HepG2 (cell line): Measurements from ENCODE around the gene MLYCD. TPM values are rescaled to one million over a fixed set of nuclear protein-coding genes. Genes with fewer than 3 reads are reported as not detected.
A peak's percentile ranks its signal among the peaks of the same experiment; 100 is the strongest.

Experiments used
- AKAP8 ChIP-seq: sonication (generic); formaldehyde crosslinking; IDR thresholded peaks from 2 replicates; pipeline ENCODE4 v1.5.1; 2020; ENCODE audit warnings: mild to moderate bottlenecking, missing genetic modification reagents
- E2F5 ChIP-seq: sonication (generic); formaldehyde crosslinking; conservative IDR thresholded peaks from 2 replicates; pipeline ENCODE4 v1.4.0; 2020; ENCODE audit warnings: missing genetic modification reagents
- ETV5 ChIP-seq: IDR thresholded peaks from 2 replicates; pipeline ENCODE4 v1.6.1; 2018; ENCODE audit warnings: missing biosample characterization, missing genetic modification reagents, inconsistent platforms, borderline replicate concordance
- ETV6 ChIP-seq: sonication (generic); formaldehyde crosslinking; conservative IDR thresholded peaks from 2 replicates; pipeline ENCODE4 v1.4.0; 2020; ENCODE audit warnings: missing genetic modification reagents
- FOSL2 ChIP-seq: sonication (generic); formaldehyde crosslinking; IDR thresholded peaks from 2 replicates; pipeline ENCODE4 v1.4.0; 2020; ENCODE audit warnings: missing genetic modification reagents
- FOXA1 ChIP-seq, 2 experiments: fragments of 450-650 bp in 1 of 2; sonication (generic) in 1 of 2; formaldehyde crosslinking in 1 of 2; IDR thresholded peaks; 2 replicates each; pipeline versions ENCODE4 v1.4.0 to v1.6.1; 2016 to 2020; ENCODE audit warnings: missing genetic modification reagents in 1 of 2
- HMGXB4 ChIP-seq, 2 experiments: sonication (generic) in 1 of 2; formaldehyde crosslinking in 1 of 2; IDR thresholded peaks; 2 replicates each; pipeline versions ENCODE4 v1.4.0 to v1.6.1; 2018 to 2020; ENCODE audit warnings: missing genetic modification reagents in 2 of 2, borderline replicate concordance in 1 of 2, low read depth in 1 of 2, mild to moderate bottlenecking in 1 of 2, missing biosample characterization in 1 of 2
- IKZF4 ChIP-seq: sonication (generic); formaldehyde crosslinking; IDR thresholded peaks from 2 replicates; pipeline ENCODE4 v1.5.1; 2020; ENCODE audit warnings: borderline replicate concordance, mild to moderate bottlenecking, low read depth, missing genetic modification reagents; ENCODE audit errors: not compliant biosample characterization
- MXD4 ChIP-seq: IDR thresholded peaks from 2 replicates; pipeline ENCODE4 v1.6.1; 2016; ENCODE audit warnings: mild to moderate bottlenecking, missing biosample characterization, missing genetic modification reagents
- NFIB ChIP-seq: sonication (generic); formaldehyde crosslinking; IDR thresholded peaks from 2 replicates; pipeline ENCODE4 v1.9.0; 2021; ENCODE audit warnings: missing genetic modification reagents, mild to moderate bottlenecking, borderline replicate concordance
- NFKBIZ ChIP-seq: IDR thresholded peaks from 2 replicates; pipeline ENCODE4 v1.6.1; 2018; ENCODE audit warnings: missing genetic modification reagents, missing compliant biosample characterization
- RERE ChIP-seq: IDR thresholded peaks from 2 replicates; pipeline ENCODE4 v1.6.1; 2016; ENCODE audit warnings: low read depth, missing genetic modification reagents, missing compliant biosample characterization
- ZBTB2 ChIP-seq: sonication (generic); formaldehyde crosslinking; IDR thresholded peaks from 2 replicates; pipeline ENCODE4 v1.8.0; 2022; ENCODE audit warnings: low read depth, missing genetic modification reagents
- ZBTB20 ChIP-seq: sonication (generic); formaldehyde crosslinking; IDR thresholded peaks from 2 replicates; pipeline ENCODE4 v1.8.1; 2023; ENCODE audit warnings: missing genetic modification reagents, low read depth, mild to moderate bottlenecking, borderline replicate concordance
- ZNF230 ChIP-seq: sonication (generic); formaldehyde crosslinking; IDR thresholded peaks from 2 replicates; pipeline ENCODE4 v1.4.0; 2020; ENCODE audit warnings: mild to moderate bottlenecking, missing genetic modification reagents
- ZNF530 ChIP-seq: sonication (generic); formaldehyde crosslinking; IDR thresholded peaks from 2 replicates; pipeline ENCODE4 v1.5.0; 2020; ENCODE audit warnings: low read depth, mild to moderate bottlenecking, missing genetic modification reagents
- ZNF639 ChIP-seq: conservative IDR thresholded peaks from 2 replicates; pipeline ENCODE4 v1.6.1; 2018; ENCODE audit warnings: missing genetic modification reagents
- ZNF678 ChIP-seq: sonication (generic); formaldehyde crosslinking; IDR thresholded peaks from 2 replicates; pipeline ENCODE4 v1.4.0; 2020; ENCODE audit warnings: mild to moderate bottlenecking, missing genetic modification reagents
- polyA plus RNA-seq, 8 experiments: library from polyadenylated mRNA; depleted of rRNA in 3 of 8; stranded (reverse) in 7 of 8; unstranded in 1 of 8; fragments of >200 nt; fragmentation: Illumina TruSeq in 4 of 8; extraction: Trizol in 4 of 8; gene quantifications; 2 replicates each; pipeline versions ENCODE4 v1.2.1 to v1.2.3, GENCODE V29; 2011 to 2016; ENCODE audit warnings: low read depth in 4 of 8, missing spikeins in 1 of 8, mixed read lengths in 1 of 8; ENCODE audit not compliant: insufficient read depth in 1 of 8
- total RNA-seq, 5 experiments: library from RNA; depleted of rRNA; stranded (reverse); fragments of >200 nt; fragmentation: Illumina TruSeq; extraction: Trizol; gene quantifications; 2 replicates each; pipeline ENCODE4 v1.2.3, GENCODE V29; 2016; ENCODE audit warnings: low read depth in 1 of 5

Gene MLYCD
- total and polyA plus RNA-seq, 2 of the 13 experiments (the other 11 are each of a cell fraction or from before 2014, with no cell fraction given), result 1.8 to 4.0 TPM

GRCh38 chr16:83899272-83899897 lies 470 bp downstream of the MLYCD start (continued):
- TF ChIP-seq E2F5 (CRISPR knock-in tag) (0 out of 2 replicates have a peak, but pooled peaks have one; percentile 20), FOSL2 (no peak), RERE (CRISPR knock-in tag) (no peak), NFKBIZ (CRISPR knock-in tag) (no peak), IKZF4 (CRISPR knock-in tag) (no peak), FOXA1 (IDR thresholded peaks at IDR 0.05) (no peak), FOXA1 (CRISPR knock-in tag; IDR thresholded peaks at IDR 0.05) (no peak), ETV6 (no peak), ZNF639 (CRISPR knock-in tag) (no peak), HMGXB4 (CRISPR knock-in tag; IDR thresholded peaks at IDR 0.05; ENCODE audit: borderline replicate concordance in 1 of 2, low read depth in 1 of 2) (peak in 1 of 2 experiments; percentile 44; a peak in 2 of 4 replicates), ZBTB2 (CRISPR knock-in tag) (peak; percentile 40; the same call in 1 of the 2 replicates), NFIB (no peak), AKAP8 (no peak), ZNF678 (no peak; the same call in 1 of the 2 replicates), ZNF530 (CRISPR knock-in tag) (no peak), MXD4 (CRISPR knock-in tag) (no peak; the same call in none of the 2 replicates), ETV5 (CRISPR knock-in tag) (peak; percentile 37; the same call in 1 of the 2 replicates), ZBTB20 (no peak), ZNF230 (CRISPR knock-in tag) (no peak)
